NCI-H1048 (cell line): ENCODE data around the gene SERPINB1.

ENCODE experiments used
- DNase-seq: peaks from one replicate; lab custom pipeline; 2025; lab: John Stamatoyannopoulos, UW

Gene SERPINB1

GRCh38 chr6:2848851-2849250 is 7.2 kb upstream of the SERPINB1 start:
- DNase-seq = peak; percentile 56

- DNase-seq = no peak
Observed at GRCh38 chr6:2845880-2846208, 4.2 kb upstream of the SERPINB1 start.

GRCh38 chr6:2844008-2844407 is 2.3 kb upstream of the SERPINB1 start:
- DNase-seq = no peak

GRCh38 chr6:2843138-2843740 is 1.6 kb upstream of the SERPINB1 start:
- no peak for DNase-seq

GRCh38 chr6:2842139-2842552 is 483 bp upstream of the SERPINB1 start:
- no peak for DNase-seq

- no peak for DNase-seq
Observed at GRCh38 chr6:2840749-2841061, 958 bp downstream of the SERPINB1 start.

GRCh38 chr6:2839982-2840748 is 1.5 kb downstream of the SERPINB1 start:
- DNase-seq = no peak

GRCh38 chr6:2839195-2839981 is 2.3 kb downstream of the SERPINB1 start:
- no peak for DNase-seq

GRCh38 chr6:2838251-2838650 is 3.4 kb downstream of the SERPINB1 start:
- DNase-seq = no peak

- no peak for DNase-seq
Observed at GRCh38 chr6:2834262-2834661, 7.4 kb downstream of the SERPINB1 start.

GRCh38 chr6:2831392-2831791 is 10.3 kb downstream of the SERPINB1 start:
- no peak for DNase-seq

GRCh38 chr6:2830183-2830582 is 11.5 kb downstream of the SERPINB1 start:
- DNase-seq = no peak

- DNase-seq = no peak
Observed at GRCh38 chr6:2829253-2829652, 12.4 kb downstream of the SERPINB1 start.

GRCh38 chr6:2828629-2829028 is 13.0 kb downstream of the SERPINB1 start:
- no peak for DNase-seq

- no peak for DNase-seq
Observed at GRCh38 chr6:2827142-2827541, 14.5 kb downstream of the SERPINB1 start.

GRCh38 chr6:2826131-2826530 is 15.5 kb downstream of the SERPINB1 start:
- no peak for DNase-seq

- DNase-seq = no peak
Observed at GRCh38 chr6:2823104-2823850, 18.4 kb downstream of the SERPINB1 start.

- DNase-seq = no peak
Observed at GRCh38 chr6:2821554-2821953, 20.1 kb downstream of the SERPINB1 start.

GRCh38 chr6:2820415-2820814 is 21.2 kb downstream of the SERPINB1 start:
- no peak for DNase-seq

- no peak for DNase-seq
Observed at GRCh38 chr6:2819978-2820377, 21.7 kb downstream of the SERPINB1 start.

- no peak for DNase-seq
Observed at GRCh38 chr6:2819115-2819514, 22.5 kb downstream of the SERPINB1 start.

GRCh38 chr6:2818593-2818992 is 23.1 kb downstream of the SERPINB1 start:
- DNase-seq = no peak
